H9 (cell line): ENCODE data around the gene PFN2. TPM values are rescaled to one million over a fixed set of nuclear protein-coding genes. Genes with fewer than 3 reads are reported as not detected.
A peak's percentile ranks its signal among the peaks of the same experiment; 100 is the strongest.

Experiments
- DNase-seq: peaks from one replicate; pipeline ENCODE4 v3.0.0-alpha.2; 2017
- H2AFZ ChIP-seq: one replicate; pipeline ENCODE4 v1.6.1; 2013; ENCODE audit warnings: mild to moderate bottlenecking, low read length, control low read depth, moderate library complexity
- H2AK5ac ChIP-seq: 2 replicates; pipeline ENCODE4 v1.6.1; 2013; ENCODE audit warnings: low read length, control low read depth, mixed read lengths; ENCODE audit not compliant: insufficient read length
- H2BK120ac ChIP-seq: one replicate; pipeline ENCODE4 v1.6.1; 2013; ENCODE audit warnings: low read depth, mild to moderate bottlenecking, low read length, control low read depth, inconsistent platforms; ENCODE audit not compliant: poor library complexity, severe bottlenecking
- H2BK12ac ChIP-seq: 2 replicates; pipeline ENCODE4 v1.6.1; 2013; ENCODE audit warnings: low read length, control low read depth, mixed read lengths, low read depth; ENCODE audit not compliant: insufficient read length
- H2BK15ac ChIP-seq: 2 replicates; pipeline ENCODE4 v1.6.1; 2013; ENCODE audit warnings: low read depth, low read length, control low read depth
- H2BK20ac ChIP-seq: one replicate; pipeline ENCODE4 v1.6.1; 2013; ENCODE audit warnings: low read depth, mild to moderate bottlenecking, low read length, control low read depth, inconsistent platforms; ENCODE audit not compliant: poor library complexity, severe bottlenecking
- H2BK5ac ChIP-seq: 2 replicates; pipeline ENCODE4 v1.6.1; 2013; ENCODE audit warnings: low read length, control low read depth, mixed read lengths; ENCODE audit not compliant: insufficient read length
- H3K14ac ChIP-seq: 2 replicates; pipeline ENCODE4 v1.6.1; 2013; ENCODE audit warnings: low read length, control low read depth; ENCODE audit not compliant: insufficient read depth
- H3K18ac ChIP-seq: 2 replicates; pipeline ENCODE4 v1.6.1; 2013; ENCODE audit warnings: low read depth, mild to moderate bottlenecking, mixed read lengths, low read length, control low read depth; ENCODE audit not compliant: insufficient read length
- H3K23ac ChIP-seq: 2 replicates; pipeline ENCODE4 v1.6.1; 2013; ENCODE audit warnings: low read length, control low read depth, mixed read lengths, low read depth; ENCODE audit not compliant: insufficient read length
- H3K23me2 ChIP-seq: 2 replicates; pipeline ENCODE4 v1.6.1; 2013; ENCODE audit warnings: low read depth, mild to moderate bottlenecking, mixed read lengths, low read length, control low read depth; ENCODE audit not compliant: insufficient read length, poor library complexity, severe bottlenecking
- H3K27ac ChIP-seq: 2 replicates; pipeline ENCODE4 v1.5.1; 2013; ENCODE audit warnings: low read length, control low read depth, mixed read lengths, low read depth; ENCODE audit not compliant: insufficient read length
- H3K27me3 ChIP-seq: 2 replicates; pipeline ENCODE4 v1.6.1; 2013; ENCODE audit warnings: low read length, control low read depth, inconsistent platforms; ENCODE audit not compliant: insufficient read depth
- H3K4ac ChIP-seq: 2 replicates; pipeline ENCODE4 v1.6.1; 2013; ENCODE audit warnings: low read depth, mild to moderate bottlenecking, control low read depth, inconsistent platforms, low read length, moderate library complexity
- H3K4me1 ChIP-seq: 2 replicates; pipeline ENCODE4 v1.6.1; 2013; ENCODE audit warnings: low read length, control low read depth, inconsistent platforms; ENCODE audit not compliant: insufficient read depth
- H3K4me2 ChIP-seq: 2 replicates; pipeline ENCODE4 v1.6.1; 2013; ENCODE audit warnings: low read length, control low read depth, mixed read lengths; ENCODE audit not compliant: insufficient read length, insufficient read depth
- H3K56ac ChIP-seq: 2 replicates; pipeline ENCODE4 v1.6.1; 2013; ENCODE audit warnings: low read depth, mild to moderate bottlenecking, mixed read lengths, low read length, control low read depth; ENCODE audit not compliant: insufficient read length
- H3K79me1 ChIP-seq: 2 replicates; pipeline ENCODE4 v1.6.1; 2013; ENCODE audit warnings: low read depth, mild to moderate bottlenecking, moderate library complexity, low read length, control low read depth, inconsistent platforms; ENCODE audit not compliant: insufficient read depth, poor library complexity, severe bottlenecking
- H3K79me2 ChIP-seq: 2 replicates; pipeline ENCODE4 v1.6.1; 2013; ENCODE audit warnings: low read length, control low read depth, inconsistent platforms; ENCODE audit not compliant: insufficient read depth
- H3K9ac ChIP-seq: 2 replicates; pipeline ENCODE4 v1.6.1; 2013; ENCODE audit warnings: low read length, control low read depth, mixed read lengths; ENCODE audit not compliant: insufficient read length; ENCODE audit errors: extremely low read depth
- H3K9me3 ChIP-seq: one replicate; pipeline ENCODE4 v1.6.1; 2013; ENCODE audit warnings: low read depth, low read length, inconsistent platforms; ENCODE audit not compliant: control insufficient read depth
- H3T11ph ChIP-seq: one replicate; pipeline ENCODE4 v1.6.1; 2013; ENCODE audit warnings: mild to moderate bottlenecking, low read length, control low read depth, inconsistent platforms
- H4K20me1 ChIP-seq: one replicate; pipeline ENCODE4 v1.6.1; 2013; ENCODE audit not compliant: control insufficient read depth, insufficient read length, insufficient read depth
- H4K5ac ChIP-seq: 2 replicates; pipeline ENCODE4 v1.6.1; 2013; ENCODE audit warnings: low read depth, mild to moderate bottlenecking, mixed read lengths, low read length, control low read depth; ENCODE audit not compliant: insufficient read length
- H4K8ac ChIP-seq: replicated peaks from 2 replicates; pipeline ENCODE4 v1.6.1; 2013; ENCODE audit warnings: low read length, control low read depth, mixed read lengths, low read depth; ENCODE audit not compliant: insufficient read length
- H4K91ac ChIP-seq: 2 replicates; pipeline ENCODE4 v1.6.1; 2013; ENCODE audit warnings: low read depth, mild to moderate bottlenecking, moderate library complexity, mixed read lengths, low read length, control low read depth; ENCODE audit not compliant: insufficient read length
- H3K27ac Mint-ChIP-seq, 3 experiments: 2 replicates in 2 of 3; 3 replicates in 1 of 3; pipeline ENCODE4 v1.8.0; 2020 to 2021; ENCODE audit warnings: mixed read lengths in 3 of 3, mild to moderate bottlenecking in 1 of 3, moderate library complexity in 1 of 3
- H3K27me3 Mint-ChIP-seq: 2 replicates; pipeline ENCODE4 v1.8.0; 2021; ENCODE audit warnings: low read depth, mild to moderate bottlenecking, moderate library complexity, mixed read lengths
- H3K36me3 Mint-ChIP-seq, 3 experiments: 2 replicates in 2 of 3; 3 replicates in 1 of 3; pipeline ENCODE4 v1.8.0; 2020 to 2021; ENCODE audit warnings: low read depth in 3 of 3, mixed read lengths in 3 of 3; ENCODE audit not compliant: insufficient read depth in 1 of 3
- H3K4me1 Mint-ChIP-seq, 2 experiments: 2 replicates each; pipeline ENCODE4 v1.8.0; 2020; ENCODE audit warnings: mixed read lengths in 2 of 2
- H3K4me3 Mint-ChIP-seq, 2 experiments: 2 replicates in 1 of 2; 3 replicates in 1 of 2; pipeline ENCODE4 v1.8.0; 2020 to 2021; ENCODE audit warnings: mild to moderate bottlenecking in 2 of 2, mixed read lengths in 2 of 2, moderate library complexity in 1 of 2
- H3K9me3 Mint-ChIP-seq, 2 experiments: 2 replicates in 1 of 2; 3 replicates in 1 of 2; pipeline ENCODE4 v1.8.0; 2020; ENCODE audit warnings: mild to moderate bottlenecking in 2 of 2, mixed read lengths in 2 of 2, moderate library complexity in 1 of 2
- CTCF ChIP-seq: fragments of 200-600 bp; sonication (generic); conservative IDR thresholded peaks from 3 replicates; pipeline ENCODE4 v1.8.0; 2021; ENCODE audit warnings: antibody characterized with exemption, mild to moderate bottlenecking
- WGBS: extraction: QIAGEN DNeasy Blood & Tissue Kit; methylation state at CpG from one replicate; pipeline ENCODE4 v1.1.7; 2013; ENCODE audit warnings: missing lambda C conversion rate, low lambda C conversion rate, mixed read lengths; ENCODE audit not compliant: insufficient read length; ENCODE audit errors: extremely low coverage; 5-methylcytosine and 5-hydroxymethylcytosine counted together
- total RNA-seq: library from RNA; stranded (reverse); gene quantifications from 2 replicates; pipeline ENCODE4 v1.2.1, GENCODE V29; 2021

PFN2 gene
- total RNA-seq, 1 experiment from 2014 or later = 174 TPM

GRCh38 chr3:149992416-149993058 lies 21.8 kb upstream of the PFN2 start:
- Histone ChIP-seq H2BK15ac (no peak overlapping the region), H4K5ac (no peak overlapping the region), H3K27ac (no peak overlapping the region), H3T11ph (no peak overlapping the region), H3K18ac (no peak overlapping the region), H3K79me2 (no peaks in the 10 kb centered on the region), H2BK5ac (no peak overlapping the region), H4K8ac (no peak overlapping the region), H3K4me1 (no peaks in the 10 kb centered on the region; the same call in 1 of the 2 replicates), H2BK120ac (no peak overlapping the region), H3K4me2 (no peak overlapping the region), H3K79me1 (no peaks in the 10 kb centered on the region), H3K23me2 (no peaks in the 10 kb centered on the region), H3K9me3 (no peaks in the 10 kb centered on the region), H2AK5ac (no peak overlapping the region), H2AFZ (no peak overlapping the region), H2BK12ac (no peak overlapping the region), H3K56ac (no peak overlapping the region), H3K23ac (no peak overlapping the region), H3K4ac (no peak overlapping the region), H4K91ac (no peak overlapping the region), H3K27me3 (no peaks in the 10 kb centered on the region), H3K14ac (no peak overlapping the region), H4K20me1 (no peaks in the 10 kb centered on the region), H2BK20ac (no peak overlapping the region), H3K9ac (no peak overlapping the region)
- Mint-ChIP-seq H3K27me3 (no peaks in the 10 kb centered on the region; the same call in 1 of the 2 replicates), H3K9me3 (peaks cover 16 to 18% of the 10 kb centered on the region in 2 experiments), H3K4me1 (peaks cover 21 to 22% of the 10 kb centered on the region in 2 experiments), H3K27ac (peak overlapping the region in 1 of 3 experiments; percentile 41; a peak in 2 of 7 replicates), H3K36me3 (peaks cover 6 to 18% (median 11%) of the 10 kb centered on the region in 3 experiments; a peak in 6 of 7 replicates), H3K4me3 (no peak overlapping the region; a peak in 1 of 5 replicates)
- no CpG with 5 or more reads among the region's 4 CpGs for WGBS
- peak; percentile 74 for DNase-seq
- peak; percentile 48 for TF ChIP-seq CTCF
